Spinal cord (tissue), 10 donors: ENCODE results near the gene ZNF148. TPM values are rescaled to one million over a fixed set of nuclear protein-coding genes. Genes with fewer than 3 reads are reported as not detected.
A peak's percentile ranks its signal among the peaks of the same experiment; 100 is the strongest.

Experiments used
- DNase-seq, 6 donors: peaks; one replicate each; pipeline versions ENCODE4 v3.0.0 to v3.0.0-alpha.2; 2013 to 2015; ENCODE audit warnings: low spot score in 6 of 6, low read depth in 4 of 6
- H3K27ac ChIP-seq: one replicate; pipeline ENCODE4 v1.5.1; 2013; ENCODE audit warnings: low read depth, low read length, control low read depth
- H3K27me3 ChIP-seq: one replicate; pipeline ENCODE4 v1.6.1; 2013; ENCODE audit warnings: low read length; ENCODE audit not compliant: control insufficient read depth, insufficient read depth
- H3K36me3 ChIP-seq: one replicate; pipeline ENCODE4 v1.6.1; 2013; ENCODE audit warnings: low read length; ENCODE audit not compliant: control insufficient read depth, insufficient read depth
- H3K4me1 ChIP-seq: one replicate; pipeline ENCODE4 v1.6.1; 2013; ENCODE audit warnings: low read length; ENCODE audit not compliant: control insufficient read depth, insufficient read depth
- H3K4me3 ChIP-seq: one replicate; pipeline ENCODE4 v1.5.1; 2013; ENCODE audit warnings: low read depth, low read length, control low read depth
- H3K9me3 ChIP-seq: one replicate; pipeline ENCODE4 v1.6.1; 2013; ENCODE audit warnings: low read length; ENCODE audit not compliant: control insufficient read depth, insufficient read depth
- WGBS: methylation state at CpG from one replicate; pipeline ENCODE4 v1.1.5; 2013; ENCODE audit warnings: missing lambda C conversion rate; ENCODE audit not compliant: insufficient coverage; 5-methylcytosine and 5-hydroxymethylcytosine counted together
- polyA plus RNA-seq, 2 donors: library from polyadenylated mRNA; unstranded; fragments of 120-200 nt; gene quantifications; one replicate each; pipeline ENCODE4 v1.2.1, GENCODE V29; 2013; ENCODE audit not compliant: insufficient read length in 2 of 2
- total RNA-seq, 2 donors: library from RNA; depleted of rRNA in 1 of 2; stranded (reverse); fragments of 120-200 nt in 1 of 2; fragments of >200 nt in 1 of 2; gene quantifications; one replicate each; pipeline versions ENCODE4 v1.2.3 to v1.2.4, GENCODE V29; 2013 to 2014
- donor health status: healthy.

Gene ZNF148
- total and polyA plus RNA-seq, 4 donors = 18.1 to 51.4 (median 40.8) TPM

GRCh38 chr3:125212091-125212508, 163.0 kb downstream of the ZNF148 start:
- 1% methylated on average over 28 of the region's 28 CpGs for WGBS
- H3K4me3 ChIP-seq = peak overlapping the region; percentile 21
- peaks cover 17% of the 10 kb centered on the region for H3K4me1 ChIP-seq
- no peaks in the 10 kb centered on the region for H3K36me3 ChIP-seq
- no peaks in the 10 kb centered on the region for H3K9me3 ChIP-seq
- no peak overlapping the region for H3K27ac ChIP-seq
- H3K27me3 ChIP-seq = peaks cover 27% of the 10 kb centered on the region
- DNase-seq = peak in 3 of 6 donors; percentile 13 to 62 (median 40)

DNA sequence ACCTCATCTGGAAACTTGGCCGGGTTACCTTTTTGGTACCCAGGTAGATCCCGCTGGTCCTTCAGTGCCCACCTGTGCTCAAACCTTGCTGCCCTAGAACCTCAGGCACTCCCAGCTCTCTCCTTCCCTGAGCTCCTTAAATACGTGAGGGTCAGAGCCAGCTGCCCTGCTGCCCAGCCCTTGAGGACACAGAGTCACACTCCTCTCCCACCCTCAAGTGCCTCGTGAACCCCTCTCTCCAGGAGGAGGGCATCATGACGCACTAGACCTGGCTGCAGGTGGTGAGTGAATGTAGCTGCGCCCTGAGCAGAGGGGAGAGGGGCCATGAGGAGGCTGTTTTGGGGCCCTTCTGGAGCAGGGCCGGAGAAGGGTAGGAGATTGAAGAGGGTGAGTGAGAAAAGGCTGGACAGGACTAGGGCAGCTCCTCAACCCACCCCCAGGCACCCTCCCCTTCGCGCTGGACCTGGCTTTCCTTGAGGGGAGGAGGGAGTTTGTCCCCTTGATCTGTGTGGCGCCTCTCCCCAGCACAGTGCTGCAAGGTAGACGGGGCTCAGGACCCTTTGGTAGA, 163.5 kb downstream of the ZNF148 start:
- Histone ChIP-seq H3K4me3 (peak overlapping the region; percentile 21), H3K4me1 (peaks cover 17% of the 10 kb centered on the region), H3K27ac (no peak overlapping the region), H3K27me3 (peaks cover 27% of the 10 kb centered on the region), H3K9me3 (no peaks in the 10 kb centered on the region), H3K36me3 (no peaks in the 10 kb centered on the region)
- 86% methylated on average over 5 of the region's 11 CpGs for WGBS
- no peak for DNase-seq

DNA sequence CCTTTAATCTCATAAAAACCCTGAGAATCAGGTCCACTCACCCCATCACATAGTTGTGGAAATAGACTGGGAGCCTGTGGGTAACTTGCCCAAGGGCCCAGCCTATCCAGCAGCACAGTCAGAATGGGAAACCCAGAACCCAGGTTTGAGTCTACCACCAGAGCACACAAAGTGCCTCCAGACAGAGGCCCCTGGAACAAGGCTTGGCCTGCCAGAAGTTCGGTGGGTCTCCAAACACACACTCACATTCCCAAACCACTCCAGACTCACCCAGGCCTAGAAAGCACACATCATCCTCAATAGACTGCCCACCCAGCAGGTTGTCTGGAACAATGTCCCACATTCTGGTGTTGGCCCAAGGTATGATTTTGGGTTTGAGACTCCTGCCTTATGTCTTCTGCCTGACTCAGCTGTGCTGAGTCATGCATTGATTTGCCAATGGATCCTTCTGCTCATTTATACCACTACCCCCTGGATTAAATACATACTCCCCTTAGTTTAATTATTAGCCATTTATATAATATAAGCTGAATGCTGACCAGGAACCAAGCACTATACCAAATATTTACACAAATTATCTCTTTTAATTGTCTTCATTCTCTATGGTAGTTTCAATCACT, 167.1 kb downstream of the ZNF148 start:
- Histone ChIP-seq H3K27ac (no peak overlapping the region), H3K4me1 (peaks cover 15% of the 10 kb centered on the region), H3K9me3 (no peaks in the 10 kb centered on the region), H3K27me3 (peaks cover 17% of the 10 kb centered on the region), H3K4me3 (no peak overlapping the region), H3K36me3 (no peaks in the 10 kb centered on the region)
- no peak for DNase-seq
- WGBS = no CpG with 5 or more reads among the region's 1 CpG

- Histone ChIP-seq H3K4me1 (peaks cover 11% of the 10 kb centered on the region), H3K36me3 (no peaks in the 10 kb centered on the region), H3K27ac (no peak overlapping the region), H3K27me3 (peaks cover 12% of the 10 kb centered on the region), H3K9me3 (no peaks in the 10 kb centered on the region), H3K4me3 (no peak overlapping the region)
- no peak for DNase-seq
- WGBS = 81% methylated on average over 4 of the region's 7 CpGs
These were observed 167.6 kb downstream of the ZNF148 start for GRCh38 chr3:125207507-125207906.

DNA sequence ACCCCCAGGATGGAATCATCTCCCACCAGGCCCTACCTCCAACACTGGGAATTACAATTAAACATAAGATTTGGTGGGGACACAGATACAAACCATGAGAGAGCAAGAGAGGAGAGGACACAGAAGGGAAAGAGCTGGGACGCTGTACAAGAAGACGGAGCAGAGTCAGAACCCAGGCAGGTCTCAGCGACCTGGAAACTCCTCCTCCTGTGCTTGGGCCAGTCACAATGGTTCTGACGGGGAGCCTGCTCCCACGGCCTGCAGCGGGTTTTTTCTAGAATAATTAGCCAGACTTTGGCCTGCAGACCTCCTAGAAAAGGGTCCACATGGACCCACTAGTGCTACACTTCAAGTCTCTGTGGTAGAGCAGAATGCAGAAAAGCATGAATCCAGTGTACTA, 168.2 kb downstream of the ZNF148 start:
- Histone ChIP-seq H3K27me3 (peaks cover 10% of the 10 kb centered on the region), H3K36me3 (no peaks in the 10 kb centered on the region), H3K4me1 (peaks cover 5% of the 10 kb centered on the region), H3K9me3 (no peaks in the 10 kb centered on the region), H3K4me3 (no peak overlapping the region), H3K27ac (no peak overlapping the region)
- 71% methylated on average over 6 of the region's 6 CpGs for WGBS
- DNase-seq = no peak

GRCh38 chr3:125203731-125204130, 171.4 kb downstream of the ZNF148 start:
- no peak overlapping the region for H3K27ac ChIP-seq
- H3K4me1 ChIP-seq = no peaks in the 10 kb centered on the region
- no peaks in the 10 kb centered on the region for H3K36me3 ChIP-seq
- no peak overlapping the region for H3K4me3 ChIP-seq
- no peaks in the 10 kb centered on the region for H3K9me3 ChIP-seq
- no peaks in the 10 kb centered on the region for H3K27me3 ChIP-seq
- no peak for DNase-seq

DNA sequence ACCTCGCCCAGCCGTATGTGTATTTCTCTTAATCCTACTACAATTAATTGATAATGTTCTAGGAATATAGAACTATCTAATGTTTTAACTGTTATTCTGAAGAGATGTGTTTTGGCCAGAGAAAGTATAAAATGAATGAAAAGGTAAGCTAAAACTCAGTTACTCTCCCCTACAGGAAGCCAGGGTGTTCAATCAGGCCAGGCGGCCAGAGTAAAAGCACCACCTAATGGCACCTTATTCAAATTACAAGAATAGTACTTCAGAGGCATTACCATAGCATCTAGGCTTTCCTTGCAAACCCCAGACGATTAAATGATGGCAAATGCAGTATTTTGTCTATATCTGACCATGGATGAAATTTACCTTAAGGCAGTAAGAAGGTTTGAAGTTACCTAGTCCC, 172.9 kb downstream of the ZNF148 start:
- no peaks in the 10 kb centered on the region for H3K9me3 ChIP-seq
- H3K27ac ChIP-seq = no peak overlapping the region
- H3K4me1 ChIP-seq = no peaks in the 10 kb centered on the region
- WGBS = no CpG with 5 or more reads among the region's 4 CpGs
- no peak overlapping the region for H3K4me3 ChIP-seq
- H3K27me3 ChIP-seq = no peaks in the 10 kb centered on the region
- DNase-seq = no peak
- no peaks in the 10 kb centered on the region for H3K36me3 ChIP-seq

DNA sequence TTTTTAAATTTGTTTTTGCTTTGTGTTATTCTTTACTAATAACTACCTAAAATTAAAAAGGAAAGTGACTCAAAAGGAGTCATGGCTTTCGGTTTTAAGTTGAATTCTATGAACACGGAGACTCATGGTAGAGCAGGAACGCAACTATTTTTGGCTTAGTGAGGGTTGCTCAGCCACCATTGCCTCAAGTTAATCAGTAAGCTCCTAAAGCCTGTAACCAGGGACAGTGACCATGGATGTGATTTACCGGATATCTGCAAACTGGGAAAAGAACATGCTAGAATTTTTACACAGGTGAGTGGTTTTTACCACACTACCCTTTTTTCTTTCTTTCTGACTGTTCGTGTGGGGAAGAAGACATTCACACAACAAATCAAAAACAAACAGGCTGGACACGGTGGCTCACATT, 174.4 kb downstream of the ZNF148 start:
- Histone ChIP-seq H3K27me3 (no peaks in the 10 kb centered on the region), H3K27ac (no peak overlapping the region), H3K4me1 (no peaks in the 10 kb centered on the region), H3K4me3 (no peak overlapping the region), H3K9me3 (no peaks in the 10 kb centered on the region), H3K36me3 (no peaks in the 10 kb centered on the region)
- WGBS = 90% methylated on average over 2 of the region's 6 CpGs
- DNase-seq = no peak

GRCh38 chr3:125194849-125195601, 180.1 kb downstream of the ZNF148 start:
- Histone ChIP-seq H3K4me1 (peaks cover 6% of the 10 kb centered on the region), H3K27ac (peak overlapping the region; percentile 25), H3K36me3 (no peaks in the 10 kb centered on the region), H3K4me3 (no peak overlapping the region), H3K9me3 (no peaks in the 10 kb centered on the region), H3K27me3 (no peaks in the 10 kb centered on the region)
- DNase-seq = peak in 1 of 6 donors; percentile 73
- 28% methylated on average over 2 of the region's 5 CpGs for WGBS
